ENCODE results near the gene BEND2. TPM values are rescaled to one million over a fixed set of nuclear protein-coding genes. Genes with fewer than 3 reads are reported as not detected.

The BEND2 gene
- total RNA-seq, 1 donor from 2014 or later: not detected

GRCh38 chrX:18136816-18137215, 83.9 kb downstream of the BEND2 start:
- H3K36me3 Mint-ChIP-seq: no peaks in the 10 kb centered on the region
- H3K4me1 Mint-ChIP-seq: no peaks in the 10 kb centered on the region
- no peak for TF ChIP-seq CTCF (IDR thresholded peaks at IDR 0.05; ENCODE audit: unreplicated experiment)
- H3K9me3 Mint-ChIP-seq: peaks cover 11% of the 10 kb centered on the region
- peaks cover 8% of the 10 kb centered on the region for H3K27me3 Mint-ChIP-seq (ENCODE audit: low read depth)
- H3K27ac Mint-ChIP-seq: no peak overlapping the region
- no peak for DNase-seq (ENCODE audit: low spot score in 2 of 2, unreplicated experiment in 2 of 2)
- no peak overlapping the region for H3K4me3 Mint-ChIP-seq

GRCh38 chrX:18133605-18134004, 87.1 kb downstream of the BEND2 start:
- Mint-ChIP-seq H3K9me3 (peaks cover 15% of the 10 kb centered on the region), H3K4me1 (no peaks in the 10 kb centered on the region), H3K4me3 (no peak overlapping the region), H3K36me3 (no peaks in the 10 kb centered on the region), H3K27ac (no peak overlapping the region), H3K27me3 (ENCODE audit: low read depth) (peaks cover 3% of the 10 kb centered on the region)
- TF ChIP-seq CTCF (IDR thresholded peaks at IDR 0.05; ENCODE audit: unreplicated experiment): no peak
- no peak for DNase-seq (ENCODE audit: low spot score in 2 of 2, unreplicated experiment in 2 of 2)

GRCh38 chrX:18129690-18130089, 91.0 kb downstream of the BEND2 start:
- no peak overlapping the region for H3K4me3 Mint-ChIP-seq
- TF ChIP-seq CTCF (IDR thresholded peaks at IDR 0.05; ENCODE audit: unreplicated experiment): no peak
- no peaks in the 10 kb centered on the region for H3K27me3 Mint-ChIP-seq (ENCODE audit: low read depth)
- DNase-seq (ENCODE audit: low spot score in 2 of 2, unreplicated experiment in 2 of 2): no peak
- no peaks in the 10 kb centered on the region for H3K4me1 Mint-ChIP-seq
- H3K36me3 Mint-ChIP-seq: no peaks in the 10 kb centered on the region
- peaks cover 26% of the 10 kb centered on the region for H3K9me3 Mint-ChIP-seq
- no peak overlapping the region for H3K27ac Mint-ChIP-seq

- Mint-ChIP-seq H3K27me3 (ENCODE audit: low read depth) (peaks cover 3% of the 10 kb centered on the region), H3K4me1 (no peaks in the 10 kb centered on the region), H3K9me3 (peaks cover 34% of the 10 kb centered on the region), H3K36me3 (no peaks in the 10 kb centered on the region), H3K27ac (no peak overlapping the region), H3K4me3 (no peak overlapping the region)
- no peak for DNase-seq (ENCODE audit: low spot score in 2 of 2, unreplicated experiment in 2 of 2)
- TF ChIP-seq CTCF (IDR thresholded peaks at IDR 0.05; ENCODE audit: unreplicated experiment): no peak
Measured at GRCh38 chrX:18126971-18127370, 93.7 kb downstream of the BEND2 start.

GRCh38 chrX:18119856-18120255, 100.8 kb downstream of the BEND2 start:
- no peak for TF ChIP-seq CTCF (IDR thresholded peaks at IDR 0.05; ENCODE audit: unreplicated experiment)
- DNase-seq (ENCODE audit: low spot score in 2 of 2, unreplicated experiment in 2 of 2): no peak
- Mint-ChIP-seq H3K4me1 (no peaks in the 10 kb centered on the region), H3K27ac (no peak overlapping the region), H3K9me3 (peaks cover 34% of the 10 kb centered on the region), H3K36me3 (no peaks in the 10 kb centered on the region), H3K4me3 (no peak overlapping the region), H3K27me3 (ENCODE audit: low read depth) (peaks cover 4% of the 10 kb centered on the region)

Other genes starting within 250 kb of the BEND2 start
- 8.2 to 8.9 TPM (median 8.2 TPM) in 3 replicates for gene SCML2, start 133.8 kb upstream of the BEND2 start, total RNA-seq
- gene CDKL5, start 204.7 kb upstream of the BEND2 start, total RNA-seq: 14.3 to 16.3 TPM (median 16.3 TPM) in 3 replicates